Posterior cingulate gyrus (tissue), 11 donors: ENCODE data around the gene C18orf32.

Experiments used
- DNase-seq, 10 donors: peaks; one replicate each; pipeline versions ENCODE4 v3.0.0 to v3.0.0-alpha.2; 2020 to 2021; ENCODE audit warnings: mixed read lengths in 3 of 10
- intact Hi-C: fragments of 100-400 bp; cut with DNase I; formaldehyde crosslinking; loops from one replicate; pipeline ENCODE4 v1.15.1; 2023

C18orf32 gene

DNA sequence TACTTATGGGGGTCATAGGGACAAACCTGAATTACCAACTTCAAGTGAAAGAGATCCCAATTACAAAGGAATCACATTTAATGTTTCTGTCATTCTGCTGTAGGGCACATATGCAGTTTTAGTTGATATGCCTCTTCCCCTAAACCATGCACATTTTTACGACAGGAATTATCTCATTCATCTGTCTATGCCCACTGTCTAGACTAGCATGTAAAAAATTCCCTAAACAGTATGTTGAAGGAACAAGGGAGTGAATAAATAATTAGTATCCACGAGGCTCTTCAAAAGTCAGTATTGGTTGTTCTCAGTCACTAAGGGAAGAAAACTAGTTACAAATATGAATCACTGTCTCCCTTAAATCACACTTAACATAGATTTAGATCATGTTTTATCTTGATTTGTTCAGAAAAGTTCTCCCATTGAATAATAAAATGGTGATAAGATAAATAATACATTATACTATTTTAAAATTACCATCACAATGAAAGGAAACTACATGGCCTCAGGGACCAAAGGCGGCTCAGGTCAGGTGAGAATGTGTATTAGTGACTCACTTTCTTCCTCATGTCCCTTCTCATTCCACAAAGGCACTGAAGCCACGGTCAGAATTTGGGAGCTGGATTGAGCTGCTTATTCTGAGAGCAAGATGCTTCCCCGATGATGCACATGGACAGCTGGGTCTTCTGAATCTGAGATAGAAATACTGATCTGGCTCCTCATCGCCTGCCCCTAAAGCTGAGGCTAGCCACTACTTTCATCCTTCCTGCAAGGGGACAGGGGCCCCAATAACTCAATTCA is 55.7 kb downstream of the C18orf32 start:
- no peak for DNase-seq
- intact Hi-C loops = no loop called here
